Cortex of kidney (tissue), 1 donor: ENCODE results near the gene CLNK.

Experiments
- DNase-seq: peaks from one replicate; lab custom pipeline; 2025; lab: John Stamatoyannopoulos, UW

CLNK gene, protein sequence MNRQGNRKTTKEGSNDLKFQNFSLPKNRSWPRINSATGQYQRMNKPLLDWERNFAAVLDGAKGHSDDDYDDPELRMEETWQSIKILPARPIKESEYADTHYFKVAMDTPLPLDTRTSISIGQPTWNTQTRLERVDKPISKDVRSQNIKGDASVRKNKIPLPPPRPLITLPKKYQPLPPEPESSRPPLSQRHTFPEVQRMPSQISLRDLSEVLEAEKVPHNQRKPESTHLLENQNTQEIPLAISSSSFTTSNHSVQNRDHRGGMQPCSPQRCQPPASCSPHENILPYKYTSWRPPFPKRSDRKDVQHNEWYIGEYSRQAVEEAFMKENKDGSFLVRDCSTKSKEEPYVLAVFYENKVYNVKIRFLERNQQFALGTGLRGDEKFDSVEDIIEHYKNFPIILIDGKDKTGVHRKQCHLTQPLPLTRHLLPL

DNA sequence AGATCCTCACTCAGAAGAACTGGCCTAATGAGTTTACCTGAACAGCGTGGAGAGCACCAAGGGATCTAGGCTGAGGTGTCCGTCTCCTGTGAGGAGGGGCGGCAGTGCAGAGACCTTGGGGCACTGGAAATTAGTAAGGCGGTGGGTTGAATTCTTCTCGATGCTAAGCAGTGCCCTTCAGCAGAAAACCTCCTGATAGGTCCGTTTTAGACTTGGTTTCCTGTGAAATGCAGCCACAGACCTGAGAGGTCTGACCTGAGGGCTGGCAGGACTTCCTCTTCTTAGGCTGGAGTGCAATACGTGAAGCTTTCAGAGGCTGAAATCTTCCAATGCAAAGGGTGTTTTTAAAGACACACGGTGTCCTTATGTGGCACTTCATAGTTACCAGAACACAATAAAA lies at the start of gene CLNK:
Gene CLNK (minus strand): TSS at position 138 of the 400 bp plus-strand sequence. CDS start 16,899 bp downstream, outside the sequence.
- DNase-seq: no peak

DNA sequence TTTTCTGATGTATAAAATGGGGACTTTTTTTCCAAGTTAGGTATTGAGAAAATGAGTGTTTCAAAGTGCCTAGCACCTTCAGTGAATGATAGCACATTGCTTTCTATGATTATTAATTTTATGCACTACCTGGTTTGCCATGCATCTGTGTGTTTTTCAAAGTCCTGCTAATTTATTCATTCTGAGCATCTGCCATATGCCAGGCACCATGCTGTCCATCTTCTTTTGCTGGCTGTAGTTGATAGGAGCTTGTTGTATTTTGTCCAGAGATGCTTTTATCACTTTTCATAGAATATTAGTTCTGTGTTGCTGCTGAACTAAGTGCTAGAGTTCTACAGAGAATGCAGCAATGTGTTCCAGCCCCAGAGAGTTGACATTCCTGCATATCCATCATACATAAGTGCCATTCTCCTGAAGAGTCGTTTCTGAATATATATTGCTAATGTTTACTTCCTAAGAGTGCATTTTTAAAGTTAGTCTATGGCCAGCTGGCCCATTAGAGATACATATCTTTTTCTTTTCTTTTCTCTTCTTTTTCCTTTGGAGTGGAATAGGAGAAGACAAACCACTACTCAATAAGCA lies 49.0 kb upstream of the CLNK start:
- no peak for DNase-seq

DNA sequence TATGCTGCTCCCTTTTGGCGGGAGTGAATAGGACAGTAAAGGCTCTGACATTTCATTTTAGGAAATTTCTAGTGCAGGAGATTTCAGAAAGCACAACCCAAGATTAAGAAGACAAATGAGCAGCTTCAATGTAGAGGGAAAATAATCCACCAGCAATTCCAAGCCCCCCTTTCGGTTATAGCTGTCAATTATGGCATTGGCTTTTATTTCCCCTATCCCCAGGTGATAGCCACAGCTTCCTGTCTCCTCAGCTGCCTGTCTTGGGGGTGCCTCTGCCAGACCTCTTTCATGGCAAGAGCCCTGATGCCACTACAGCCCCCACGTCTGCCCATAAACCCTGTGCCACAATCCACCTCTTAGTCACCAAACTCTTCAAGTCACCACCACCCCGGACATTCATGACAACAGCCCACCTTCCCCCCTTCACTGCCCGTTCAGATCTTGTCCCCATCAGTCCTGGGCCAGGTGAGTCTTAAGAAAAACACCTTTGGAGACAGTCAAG lies 48.4 kb upstream of the CLNK start:
- no peak for DNase-seq

DNA sequence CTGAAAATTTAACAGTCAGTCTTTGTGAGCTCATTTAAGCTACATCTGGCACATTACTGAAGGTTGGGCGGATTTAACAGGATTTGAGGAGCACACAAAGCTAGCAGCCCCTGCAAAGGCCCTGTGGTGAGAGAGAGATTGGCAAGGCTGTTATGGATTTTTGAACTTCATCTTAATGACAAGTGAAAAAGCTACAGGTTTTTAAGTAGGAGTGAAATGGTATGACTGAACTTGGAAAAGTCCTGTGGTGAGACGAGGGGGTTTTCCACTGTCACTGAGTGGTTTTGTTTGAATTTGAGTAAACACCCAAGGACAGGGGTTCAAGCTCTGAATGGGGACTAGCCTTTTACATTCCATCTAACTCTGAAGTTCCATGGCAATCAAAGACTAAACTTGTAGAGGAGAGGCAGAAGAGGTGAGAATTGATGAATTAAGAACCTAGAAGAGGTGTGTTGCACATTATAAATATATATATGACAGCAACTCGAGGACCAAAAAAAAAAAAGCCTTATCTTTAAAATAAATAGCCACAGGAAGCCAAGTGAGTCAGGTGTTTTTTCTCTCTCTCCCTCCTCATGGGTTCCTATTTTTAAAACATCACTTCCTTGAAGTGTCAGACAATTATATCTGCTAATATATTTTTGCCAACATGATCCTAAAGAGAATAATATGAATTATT lies 47.8 kb upstream of the CLNK start:
- DNase-seq: no peak

DNA sequence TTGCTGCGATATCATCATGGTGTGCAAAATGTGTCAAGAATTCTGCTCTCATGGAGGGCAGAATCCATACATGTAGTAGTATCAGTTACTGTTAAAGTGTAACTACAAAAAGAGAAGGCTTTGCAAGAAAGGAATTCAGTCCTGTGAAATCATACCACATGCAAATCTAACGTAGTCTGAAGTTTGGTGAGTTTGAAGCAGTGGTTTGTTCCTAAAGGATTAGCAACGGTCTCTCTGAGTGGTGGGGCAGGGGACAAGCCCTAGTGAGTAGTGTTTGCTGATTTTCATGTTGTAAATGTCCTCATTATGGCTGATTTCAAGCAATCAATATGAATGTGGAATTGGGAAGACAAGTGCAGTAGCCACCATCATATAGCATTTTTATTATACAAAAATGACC lies 47.1 kb upstream of the CLNK start:
- DNase-seq: no peak

DNA sequence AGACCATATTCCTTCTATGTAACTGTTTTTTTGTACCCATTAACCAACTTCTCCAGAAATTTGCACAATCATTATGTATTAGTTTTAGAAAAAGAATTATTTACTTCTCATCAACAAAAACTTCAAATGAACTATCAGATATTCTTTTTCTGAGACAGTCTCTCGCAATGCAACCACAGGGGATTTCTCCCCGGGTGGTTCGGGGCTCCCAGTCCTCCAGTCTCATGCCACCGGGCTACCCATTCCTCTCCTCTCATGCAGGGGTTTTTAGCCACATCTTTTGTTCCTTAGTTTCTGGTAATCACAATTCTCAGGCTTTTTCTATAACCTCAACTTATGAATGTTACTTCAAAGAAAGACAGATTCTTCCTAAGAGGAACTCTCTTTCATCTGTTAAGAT lies 46.6 kb upstream of the CLNK start:
- no peak for DNase-seq

DNA sequence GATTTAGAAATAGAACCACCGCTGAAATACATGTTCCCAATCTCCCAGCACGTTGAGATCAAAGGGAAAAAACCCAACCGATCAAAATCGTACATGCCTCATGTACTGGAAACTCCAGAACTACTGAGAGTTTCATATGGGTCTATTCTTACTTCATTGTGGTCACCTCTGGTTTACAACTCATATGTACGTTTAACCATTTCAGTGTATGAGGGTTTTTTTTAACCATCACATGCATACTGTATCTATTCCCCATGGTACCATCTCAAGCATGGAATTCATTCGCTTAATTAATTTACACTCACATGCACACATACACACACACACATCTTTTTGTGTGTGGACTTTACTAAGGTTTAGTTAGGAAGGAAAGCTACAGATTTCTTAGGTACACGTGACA lies 46.0 kb upstream of the CLNK start:
- no peak for DNase-seq

DNA sequence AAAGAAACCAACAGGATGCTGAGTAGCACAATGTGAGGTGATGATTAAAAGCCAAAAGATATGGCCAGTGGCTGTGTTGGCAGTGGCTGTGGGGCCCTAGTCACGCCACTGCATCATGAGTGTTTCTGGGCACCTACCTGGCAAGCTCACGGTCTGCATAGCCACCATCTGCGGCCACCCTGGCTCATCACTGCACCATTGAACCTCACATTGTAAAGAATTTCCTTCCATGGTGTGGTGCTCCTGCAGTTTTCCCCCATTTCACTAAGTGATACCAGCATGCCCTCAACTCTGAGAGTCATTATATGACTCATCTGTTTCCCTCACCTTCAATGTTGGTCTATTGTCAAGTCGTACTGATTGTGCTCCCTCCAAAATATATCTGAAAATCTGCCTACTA lies 45.5 kb upstream of the CLNK start:
- no peak for DNase-seq

DNA sequence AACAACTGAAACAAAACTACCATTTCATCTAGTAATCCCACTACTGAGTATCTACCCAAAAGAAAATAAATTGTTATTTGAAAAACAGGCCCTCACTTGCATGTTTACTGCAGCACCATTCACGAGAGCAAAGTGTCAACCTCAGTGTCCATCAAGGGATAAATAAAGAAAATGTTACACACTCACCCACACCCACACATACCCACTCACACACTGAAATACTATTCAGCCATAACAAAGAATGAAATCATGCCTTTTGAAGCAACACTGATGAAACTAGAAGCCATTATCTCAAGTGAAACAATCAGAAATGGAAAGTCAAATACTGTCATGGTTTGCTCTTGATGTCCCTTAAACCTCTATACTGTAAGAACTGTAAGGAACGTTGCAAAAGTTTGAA lies 44.8 kb upstream of the CLNK start:
- no peak for DNase-seq

DNA sequence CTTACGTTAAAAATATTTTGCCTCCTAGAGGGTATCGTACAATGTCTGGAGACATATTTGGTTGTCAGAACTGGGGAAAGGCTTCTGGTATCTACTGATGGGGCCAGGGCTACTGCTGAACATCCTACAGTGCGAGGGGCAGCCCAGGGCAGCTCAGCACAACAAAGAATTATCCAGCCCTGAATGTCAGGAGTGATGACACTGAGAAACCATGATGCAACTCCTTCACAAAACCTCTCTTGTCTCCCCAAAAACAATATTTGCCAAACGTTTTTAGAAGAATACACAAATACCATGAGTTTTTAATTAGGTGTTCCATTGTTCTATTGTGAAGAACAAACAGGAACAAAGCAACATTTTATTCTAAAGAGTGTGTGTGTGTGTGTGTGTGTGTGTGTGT lies 43.4 kb upstream of the CLNK start:
- DNase-seq: no peak

DNA sequence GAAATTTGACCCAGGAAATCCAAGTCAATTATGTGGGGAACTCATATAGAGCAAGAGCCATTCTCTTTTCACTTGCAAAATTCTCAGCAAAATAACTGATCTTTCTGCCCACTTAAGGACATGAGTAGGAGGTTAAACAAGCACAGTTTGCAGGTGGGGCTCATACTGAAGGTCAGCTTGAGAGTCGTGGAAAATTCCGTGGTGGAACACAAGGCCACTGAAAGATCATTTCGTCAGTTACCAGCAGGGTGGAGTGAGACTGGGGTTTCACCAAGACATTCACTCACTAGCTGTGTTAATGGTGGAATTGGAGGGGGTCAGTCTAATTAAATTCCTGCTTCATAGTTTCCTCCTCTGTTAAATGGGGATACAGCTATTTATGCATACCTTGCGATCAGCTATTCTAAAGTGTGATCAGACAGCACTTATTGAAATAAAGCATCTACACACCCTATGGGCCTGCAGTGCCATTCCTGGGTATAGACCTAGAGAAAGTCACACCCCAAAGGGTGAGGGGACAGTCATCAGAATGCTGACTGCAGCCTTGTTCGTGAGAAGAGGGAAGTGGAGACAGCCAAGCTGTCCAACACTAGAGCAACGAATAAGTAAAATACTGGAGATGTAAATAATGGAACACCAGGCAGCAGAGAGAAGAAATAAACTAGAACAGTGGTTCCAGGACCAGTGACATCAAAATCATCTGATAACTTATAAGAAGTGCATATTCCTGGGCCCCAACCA lies 42.7 kb upstream of the CLNK start:
- DNase-seq: no peak

DNA sequence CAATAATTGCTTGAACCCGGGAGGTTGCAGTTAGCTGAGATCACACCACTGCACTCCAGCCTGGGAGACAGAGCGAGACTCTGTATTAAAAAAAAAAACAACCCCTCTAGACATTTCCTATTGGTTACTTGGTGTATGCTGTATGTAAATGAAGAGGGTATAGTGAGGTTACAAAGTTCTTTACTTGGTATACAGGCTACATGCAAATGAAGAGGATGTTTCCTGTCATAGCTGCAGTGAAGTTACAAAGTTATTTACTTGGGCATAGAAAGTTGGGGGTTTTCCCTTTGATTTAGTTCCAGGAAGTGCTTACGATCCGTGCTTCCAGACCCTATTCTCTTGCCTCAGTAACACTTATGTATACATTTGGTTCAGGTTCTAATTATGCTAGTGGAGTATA lies 38.4 kb upstream of the CLNK start:
- DNase-seq: no peak

DNA sequence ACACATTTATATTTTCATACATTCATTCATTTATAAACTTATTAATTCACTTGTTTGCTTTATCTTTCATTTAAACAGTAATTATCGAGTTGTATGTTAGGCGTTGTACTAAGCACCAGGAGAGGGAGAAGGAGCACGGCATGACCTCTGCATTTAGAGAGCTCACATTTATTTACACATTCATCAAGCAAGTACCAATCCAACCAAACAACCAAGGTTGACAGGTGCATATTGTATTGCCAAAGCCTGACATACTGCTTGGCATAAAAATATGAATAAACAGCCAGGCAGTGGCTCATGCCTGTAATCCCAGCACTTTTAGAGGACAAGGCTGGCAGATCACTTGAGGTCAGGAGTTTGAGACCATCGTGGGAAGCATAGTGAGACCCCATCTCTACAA lies 37.0 kb upstream of the CLNK start:
- no peak for DNase-seq

DNA sequence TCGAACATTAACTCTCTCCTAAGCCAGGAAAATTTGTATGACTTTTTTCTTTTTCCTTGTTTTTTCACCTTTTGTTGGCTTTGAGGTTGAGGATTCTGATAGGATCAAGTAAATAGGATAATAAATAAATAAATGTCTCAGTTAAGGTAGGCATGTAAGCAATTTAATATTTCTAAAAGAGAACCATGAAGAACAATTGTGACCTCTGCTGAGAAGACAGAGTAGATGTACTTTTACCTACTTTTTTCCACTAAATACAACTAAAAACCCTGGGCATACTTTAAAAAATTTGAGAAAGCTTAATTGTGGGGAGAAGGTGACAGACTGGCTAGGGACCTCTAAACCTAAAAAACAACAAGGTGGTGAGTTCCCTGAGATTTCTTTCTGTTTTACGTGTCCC lies 31.6 kb upstream of the CLNK start:
- no peak for DNase-seq

DNA sequence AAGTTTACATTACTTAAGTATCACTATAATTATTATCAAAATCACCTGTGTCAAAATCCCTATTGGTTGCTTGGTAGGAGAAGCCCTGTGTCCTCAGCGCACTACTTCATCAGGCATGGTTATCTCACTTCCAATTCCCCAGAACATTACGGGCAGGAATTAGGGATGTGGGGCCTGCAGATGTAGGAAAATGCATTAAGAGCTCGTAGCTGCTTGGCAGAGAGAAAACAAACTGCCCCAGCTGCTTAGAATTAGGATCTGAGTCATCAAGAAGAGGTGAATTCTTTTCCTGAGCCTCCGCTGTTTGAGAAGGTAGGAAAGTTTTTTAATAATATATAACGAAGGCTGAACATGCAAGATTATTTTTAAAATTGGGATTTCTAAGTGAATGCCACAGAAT lies 31.1 kb upstream of the CLNK start:
- DNase-seq: no peak

DNA sequence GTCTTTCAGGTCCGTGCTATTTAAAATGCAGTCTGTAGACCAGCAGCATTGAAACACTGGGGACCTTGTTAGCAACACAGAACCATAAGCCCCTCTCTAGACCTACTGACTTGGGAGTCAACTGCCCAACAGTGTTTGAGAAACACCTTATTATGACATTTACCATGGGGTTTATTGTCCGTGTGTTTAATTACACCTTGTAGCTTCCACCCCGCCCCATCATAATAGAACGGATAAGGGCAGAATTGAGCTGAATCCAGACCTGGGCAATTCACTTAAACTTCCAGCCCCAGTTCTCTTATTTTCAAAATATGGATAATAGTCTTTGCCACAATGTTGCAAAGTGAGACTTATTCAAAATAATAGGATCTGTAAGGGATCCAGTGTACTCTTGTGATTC lies 30.6 kb upstream of the CLNK start:
- DNase-seq: no peak

DNA sequence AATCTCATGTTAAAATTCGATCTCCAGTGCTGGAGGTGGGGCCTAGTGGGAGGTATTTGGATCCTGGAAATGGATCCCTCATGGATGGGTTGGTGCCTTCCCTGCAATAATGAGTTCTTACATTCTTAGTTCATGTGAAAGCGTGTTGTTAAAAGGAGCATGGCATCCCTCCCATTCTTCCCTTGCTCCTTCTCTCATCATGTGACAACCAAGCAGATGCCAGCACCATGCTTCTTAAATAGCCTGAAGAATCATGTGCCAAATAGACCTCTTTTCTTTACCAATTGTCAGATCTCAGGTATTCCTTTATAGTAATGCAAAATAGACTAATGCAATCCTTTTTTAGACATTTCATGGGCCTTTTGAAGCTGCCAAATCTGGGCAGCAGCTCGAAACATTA lies 29.0 kb upstream of the CLNK start:
- DNase-seq: no peak

DNA sequence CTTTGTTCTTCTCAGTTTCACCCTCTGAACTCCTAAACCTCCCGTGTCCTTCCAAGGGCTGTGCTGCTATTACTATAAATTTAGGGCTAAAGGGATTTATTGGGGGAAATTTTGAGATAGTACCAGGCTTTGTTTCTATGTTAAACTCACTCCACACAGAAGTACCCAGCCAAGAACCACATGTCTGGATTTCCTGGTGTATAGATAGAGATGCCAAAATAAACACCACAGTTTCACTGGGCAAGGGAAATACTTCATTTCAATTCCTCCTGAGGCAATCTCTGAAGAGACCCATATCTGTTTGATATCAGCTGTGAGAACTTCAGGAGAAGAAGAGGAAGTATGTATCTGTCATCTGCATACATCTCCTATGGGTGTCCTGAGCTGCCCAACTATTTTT lies 21.7 kb upstream of the CLNK start:
- DNase-seq: no peak

DNA sequence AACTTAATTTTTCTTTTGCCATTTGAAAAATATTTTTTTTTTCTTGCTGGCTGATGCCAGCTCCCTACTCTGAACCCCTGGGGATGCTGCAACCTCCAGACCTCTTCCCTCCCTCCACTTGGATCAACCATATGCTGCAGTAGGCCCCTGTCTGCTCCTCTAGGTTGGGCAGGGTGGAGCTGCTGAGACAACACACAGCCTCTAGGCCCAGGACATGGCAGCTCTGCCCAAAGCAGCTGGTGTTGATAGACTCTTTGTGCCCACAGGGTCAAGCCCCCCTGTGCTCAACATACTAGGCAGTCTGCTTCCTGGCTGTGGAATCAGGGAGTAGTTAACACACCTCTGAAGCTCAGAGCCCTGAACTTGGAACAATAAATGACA lies 19.9 kb upstream of the CLNK start:
- no peak for DNase-seq

DNA sequence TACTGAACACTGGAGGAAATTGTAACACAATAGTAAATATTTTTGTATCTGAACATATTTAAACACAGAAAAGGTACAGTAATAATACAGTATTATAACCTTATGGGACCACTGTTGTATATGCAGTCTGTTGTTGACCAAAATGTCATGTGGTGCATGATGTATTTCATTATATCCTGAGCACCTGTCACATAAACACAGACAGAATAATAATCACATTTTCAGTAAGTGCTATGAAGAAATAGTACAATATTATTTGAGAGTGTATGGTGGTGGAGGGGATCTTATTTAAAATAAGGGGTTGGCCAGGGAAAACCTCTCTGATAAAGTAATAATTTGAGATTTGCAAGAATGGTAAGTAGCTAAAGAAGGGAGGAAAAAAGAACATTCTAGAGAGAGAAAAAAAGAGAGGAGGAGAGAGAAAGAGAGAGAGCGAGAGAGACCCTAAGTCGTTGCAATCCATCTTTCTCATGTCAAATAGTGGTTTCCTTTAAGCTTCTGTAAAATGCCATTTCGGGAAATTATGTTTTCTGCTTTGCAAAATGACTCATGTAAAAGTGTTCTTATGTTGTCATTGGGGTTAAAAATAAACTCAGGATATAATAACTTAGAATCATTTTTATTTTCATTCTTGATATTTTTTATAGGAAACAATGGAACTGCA lies 19.3 kb upstream of the CLNK start:
- DNase-seq: no peak

DNA sequence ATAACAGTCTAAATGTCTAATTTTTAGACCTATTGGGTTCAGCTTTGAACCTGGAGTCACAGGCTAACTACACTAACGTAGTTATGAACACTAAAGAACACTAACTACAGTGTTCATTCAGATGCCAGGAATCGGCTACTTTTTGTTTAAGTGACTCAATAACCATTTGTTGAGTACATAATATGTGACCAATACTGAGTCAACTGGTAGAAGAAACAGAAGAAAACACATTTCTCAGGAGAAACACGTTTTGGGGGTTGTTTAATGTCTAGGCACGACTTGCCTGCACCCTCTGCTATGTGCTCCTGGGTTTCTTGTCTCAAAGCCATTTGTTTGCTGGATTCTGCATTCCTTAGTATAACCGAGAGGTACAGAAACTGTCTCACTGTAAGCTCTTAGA lies 18.6 kb upstream of the CLNK start:
- no peak for DNase-seq
